Activated CD4-positive, alpha-beta T cell treated with anti-CD3 and anti-CD28 coated beads, Interleukin-2, amount 50 U/mL, for 1 hour (primary cell): Measurements from ENCODE around the gene WNT2B.

Source experiments
- DNase-seq: peaks from one replicate; pipeline ENCODE4 v3.0.0-alpha.2; 2020

WNT2B gene

GRCh38 chr1:112529301-112529700 is 20.5 kb downstream of the WNT2B start:
- no peak for DNase-seq

- DNase-seq = no peak
These were observed 22.1 kb downstream of the WNT2B start for GRCh38 chr1:112530832-112531231.

GRCh38 chr1:112532064-112532463 is 23.3 kb downstream of the WNT2B start:
- no peak for DNase-seq

GRCh38 chr1:112533029-112533428 is 24.3 kb downstream of the WNT2B start:
- no peak for DNase-seq

GRCh38 chr1:112536561-112536960 is 27.8 kb downstream of the WNT2B start:
- DNase-seq = no peak

- DNase-seq = no peak
These were observed 28.7 kb downstream of the WNT2B start for GRCh38 chr1:112537456-112537855.

- no peak for DNase-seq
These were observed 30.1 kb downstream of the WNT2B start for GRCh38 chr1:112538883-112539282.

- DNase-seq = no peak
These were observed 31.5 kb downstream of the WNT2B start for GRCh38 chr1:112540226-112540794.

GRCh38 chr1:112541299-112541698 is 32.5 kb downstream of the WNT2B start:
- no peak for DNase-seq

- no peak for DNase-seq
These were observed 33.6 kb downstream of the WNT2B start for GRCh38 chr1:112542206-112542973.

GRCh38 chr1:112544011-112544688 is 35.4 kb downstream of the WNT2B start:
- no peak for DNase-seq

GRCh38 chr1:112544751-112545150 is 36.0 kb downstream of the WNT2B start:
- DNase-seq = no peak

GRCh38 chr1:112546076-112546475 is 37.3 kb downstream of the WNT2B start:
- no peak for DNase-seq

GRCh38 chr1:112548547-112548946 is 39.8 kb downstream of the WNT2B start:
- no peak for DNase-seq

- no peak for DNase-seq
These were observed 40.8 kb downstream of the WNT2B start for GRCh38 chr1:112549590-112549989.

- DNase-seq = no peak
These were observed 45.6 kb downstream of the WNT2B start for GRCh38 chr1:112554411-112554810.

GRCh38 chr1:112557385-112557784 is 48.6 kb downstream of the WNT2B start:
- DNase-seq = no peak

GRCh38 chr1:112558634-112559033 is 49.9 kb downstream of the WNT2B start:
- DNase-seq = no peak

- no peak for DNase-seq
These were observed 54.6 kb downstream of the WNT2B start for GRCh38 chr1:112563341-112563740.

GRCh38 chr1:112564081-112564480 is 55.3 kb downstream of the WNT2B start:
- DNase-seq = no peak

GRCh38 chr1:112565800-112566199 is 57.0 kb downstream of the WNT2B start:
- no peak for DNase-seq

GRCh38 chr1:112575154-112575804 is 66.5 kb downstream of the WNT2B start:
- DNase-seq = no peak

- no peak for DNase-seq
These were observed 67.5 kb downstream of the WNT2B start for GRCh38 chr1:112576240-112576639.
